C4-2B (cell line): Measurements from ENCODE around the gene TEKTIP1.

Experiments
- CTCF ChIP-seq: fragments of 450-650 bp; conservative IDR thresholded peaks from 2 replicates; pipeline ENCODE4 v1.5.1; 2017; ENCODE audit warnings: mild to moderate bottlenecking
- ZFX ChIP-seq: fragments of 450-650 bp; IDR thresholded peaks from 2 replicates; pipeline ENCODE4 v1.6.1; 2017

GRCh38 chr19:3494051-3494450 lies 44.9 kb upstream of the TEKTIP1 start:
- TF ChIP-seq CTCF (no peak), ZFX (no peak)
